GM15510 (cell line): ENCODE measurements around the gene FZD7.

ENCODE experiments used
- POLR2A ChIP-seq: IDR thresholded peaks from 3 replicates; pipeline ENCODE4 v1.6.1; 2011; ENCODE audit warnings: borderline replicate concordance; ENCODE audit not compliant: insufficient read length; ENCODE audit errors: extremely low read depth

FZD7 gene

GRCh38 chr2:202033317-202034248 lies at the start of gene FZD7:
Gene FZD7 (plus strand): TSS chr2:202033855. CDS start chr2:202034648, 793 bp downstream.
- peak; percentile 35 for TF ChIP-seq POLR2A

GRCh38 chr2:201984333-201984732 lies 49.3 kb upstream of the FZD7 start:
- no peak for TF ChIP-seq POLR2A

DNA sequence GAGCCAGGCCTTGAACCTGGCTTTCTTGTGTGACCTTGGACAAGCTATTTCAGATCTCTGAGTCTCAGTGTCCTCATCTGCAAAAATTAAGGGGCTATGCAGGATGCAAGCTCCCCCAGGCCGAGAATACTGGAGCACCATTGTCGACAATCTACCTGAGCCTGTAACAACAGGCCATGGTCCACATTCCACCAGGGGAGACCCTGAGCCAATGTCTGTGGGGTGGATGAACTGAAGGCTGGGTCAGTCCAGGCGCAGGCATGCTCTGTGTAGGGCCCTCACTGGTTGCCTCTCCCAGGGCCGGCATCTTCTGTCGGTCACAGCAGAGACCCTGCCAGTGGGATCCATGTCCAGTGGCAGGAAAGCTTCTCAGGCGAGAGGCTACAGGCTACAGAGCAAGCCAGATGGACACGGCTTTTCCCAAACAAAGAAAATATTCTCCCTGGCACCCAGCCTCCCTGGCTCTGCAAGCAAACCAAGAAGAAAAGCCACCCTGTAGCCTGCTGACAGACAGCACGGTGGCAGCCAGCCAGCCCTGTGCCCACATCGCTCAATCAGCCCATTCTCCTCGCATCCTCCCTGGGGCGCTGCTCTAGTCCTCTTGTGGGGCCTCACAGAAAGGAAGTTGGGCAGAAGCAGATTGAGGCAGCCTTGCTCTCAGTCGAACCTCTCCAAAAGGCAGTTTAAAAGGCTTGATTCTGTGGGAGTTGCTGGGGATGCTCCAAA lies 48.7 kb upstream of the FZD7 start:
- no peak for TF ChIP-seq POLR2A

GRCh38 chr2:201985728-201986462 lies 47.8 kb upstream of the FZD7 start:
- no peak for TF ChIP-seq POLR2A

DNA sequence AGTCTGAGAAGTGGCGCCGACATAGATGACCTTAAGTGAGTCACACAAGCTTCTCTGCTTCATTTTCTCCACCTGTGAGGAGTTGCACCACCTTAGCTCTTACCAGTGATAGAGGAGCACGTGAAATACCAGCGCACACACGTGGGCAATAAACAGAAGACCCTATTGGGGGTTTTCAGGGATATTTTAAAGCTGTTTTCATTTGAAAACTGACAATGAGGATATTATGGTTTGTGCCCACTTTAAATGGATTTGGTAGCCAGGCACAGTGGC lies 47.3 kb upstream of the FZD7 start:
- no peak for TF ChIP-seq POLR2A

- TF ChIP-seq POLR2A: no peak
Measured at GRCh38 chr2:201987426-201987825, 46.2 kb upstream of the FZD7 start.

DNA sequence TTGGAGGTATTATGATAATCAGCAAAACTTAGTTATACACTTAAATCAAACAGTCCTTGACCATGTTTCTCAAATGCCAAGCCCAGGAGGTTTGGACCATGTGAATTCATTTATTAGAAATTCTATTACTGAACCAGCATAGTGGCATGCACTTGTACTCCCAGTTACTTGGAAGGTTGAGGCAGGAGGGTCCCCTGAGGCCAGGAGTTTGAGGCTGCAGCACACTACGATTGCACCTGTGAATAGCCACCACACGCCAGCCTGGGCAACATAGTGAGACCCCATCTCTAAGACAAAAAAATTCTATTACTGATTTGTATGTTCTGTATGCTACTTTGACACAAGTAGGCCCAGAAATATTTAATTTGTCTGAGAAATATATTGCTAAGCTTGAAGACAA lies 43.6 kb upstream of the FZD7 start:
- TF ChIP-seq POLR2A: no peak

- no peak for TF ChIP-seq POLR2A
Measured at GRCh38 chr2:201992960-201993359, 40.7 kb upstream of the FZD7 start.

- no peak for TF ChIP-seq POLR2A
Measured at GRCh38 chr2:201994973-201995638, 38.5 kb upstream of the FZD7 start.

GRCh38 chr2:201996006-201996405 lies 37.6 kb upstream of the FZD7 start:
- TF ChIP-seq POLR2A: no peak

GRCh38 chr2:201996679-201997314 lies 36.9 kb upstream of the FZD7 start:
- TF ChIP-seq POLR2A: no peak

GRCh38 chr2:201999279-201999678 lies 34.4 kb upstream of the FZD7 start:
- no peak for TF ChIP-seq POLR2A

- TF ChIP-seq POLR2A: no peak
Measured at GRCh38 chr2:202001826-202002225, 31.8 kb upstream of the FZD7 start.

DNA sequence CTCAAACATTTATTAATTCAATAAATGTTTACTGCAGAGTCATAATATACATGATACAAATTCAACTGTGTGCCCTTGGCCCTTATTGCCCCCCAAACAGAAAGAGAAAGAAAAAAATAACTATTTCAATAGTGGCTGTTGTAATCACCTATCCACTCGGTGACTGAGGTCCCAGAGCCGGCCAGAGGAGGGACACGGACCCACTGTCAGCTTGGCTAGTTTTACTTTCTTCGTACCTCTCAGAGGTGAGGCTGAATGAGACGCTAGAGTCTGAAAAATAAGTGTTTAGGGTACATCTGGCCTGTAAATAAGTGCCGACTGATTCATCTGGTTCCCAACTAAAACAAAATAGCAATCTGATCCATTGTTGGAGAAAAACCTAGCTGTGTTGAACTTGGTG lies 31.3 kb upstream of the FZD7 start:
- no peak for TF ChIP-seq POLR2A
